HG02588 (cell line): ENCODE measurements around the gene COL6A3.

Experiments
- ATAC-seq: cut with Tn5 transposase; IDR thresholded peaks from one replicate; pipeline ENCODE4 v1.9.1; 2021; ENCODE audit warnings: mild to moderate bottlenecking, moderate library complexity; ENCODE audit not compliant: unreplicated experiment

The COL6A3 gene

GRCh38 chr2:237445611-237446337 is 31.8 kb upstream of the COL6A3 start:
- ATAC-seq: no peak

DNA sequence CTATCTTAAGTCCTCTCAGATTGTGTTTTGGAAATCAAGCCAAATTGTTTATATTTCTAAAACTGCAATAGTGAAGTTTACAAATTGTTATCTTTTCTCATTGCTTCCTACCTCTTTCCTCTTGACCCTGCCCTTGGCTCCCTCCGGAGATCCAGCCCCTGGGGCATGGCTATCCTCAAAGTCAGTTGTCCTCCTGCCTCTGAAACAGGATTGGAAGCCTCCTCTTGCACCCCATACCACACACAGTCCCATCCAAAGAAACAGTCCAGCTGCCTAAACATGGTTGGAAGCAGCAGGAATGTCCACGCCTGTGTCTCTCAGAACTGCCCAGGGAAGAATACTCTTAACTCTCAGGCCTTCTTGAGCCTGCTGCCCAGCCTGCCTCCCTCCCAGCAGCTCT is 30.1 kb upstream of the COL6A3 start:
- no peak for ATAC-seq

- no peak for ATAC-seq
Measured at GRCh38 chr2:237441605-237442274, 27.8 kb upstream of the COL6A3 start.

- ATAC-seq: no peak
Measured at GRCh38 chr2:237440819-237441281, 26.9 kb upstream of the COL6A3 start.

GRCh38 chr2:237438080-237438940 is 24.3 kb upstream of the COL6A3 start:
- ATAC-seq: no peak

DNA sequence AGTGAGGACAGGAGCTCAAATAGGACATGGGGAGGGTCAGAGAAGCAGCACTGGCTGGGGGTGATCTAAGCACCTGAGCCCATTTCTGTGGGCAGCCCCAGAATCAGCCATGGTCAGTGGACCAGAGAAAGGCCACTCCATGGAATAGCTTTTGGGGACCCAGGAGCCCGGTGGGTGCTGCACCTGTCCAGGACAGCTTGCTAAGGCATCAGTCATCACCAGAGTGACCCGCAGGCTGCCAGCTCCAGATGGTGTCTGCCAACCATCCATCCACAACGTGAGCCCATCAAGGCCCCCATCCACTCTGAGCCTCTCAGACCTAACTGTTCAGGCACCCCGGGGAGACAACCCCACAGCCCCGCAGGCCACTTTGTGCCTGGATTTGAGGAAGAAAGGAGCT is 23.6 kb upstream of the COL6A3 start:
- no peak for ATAC-seq

DNA sequence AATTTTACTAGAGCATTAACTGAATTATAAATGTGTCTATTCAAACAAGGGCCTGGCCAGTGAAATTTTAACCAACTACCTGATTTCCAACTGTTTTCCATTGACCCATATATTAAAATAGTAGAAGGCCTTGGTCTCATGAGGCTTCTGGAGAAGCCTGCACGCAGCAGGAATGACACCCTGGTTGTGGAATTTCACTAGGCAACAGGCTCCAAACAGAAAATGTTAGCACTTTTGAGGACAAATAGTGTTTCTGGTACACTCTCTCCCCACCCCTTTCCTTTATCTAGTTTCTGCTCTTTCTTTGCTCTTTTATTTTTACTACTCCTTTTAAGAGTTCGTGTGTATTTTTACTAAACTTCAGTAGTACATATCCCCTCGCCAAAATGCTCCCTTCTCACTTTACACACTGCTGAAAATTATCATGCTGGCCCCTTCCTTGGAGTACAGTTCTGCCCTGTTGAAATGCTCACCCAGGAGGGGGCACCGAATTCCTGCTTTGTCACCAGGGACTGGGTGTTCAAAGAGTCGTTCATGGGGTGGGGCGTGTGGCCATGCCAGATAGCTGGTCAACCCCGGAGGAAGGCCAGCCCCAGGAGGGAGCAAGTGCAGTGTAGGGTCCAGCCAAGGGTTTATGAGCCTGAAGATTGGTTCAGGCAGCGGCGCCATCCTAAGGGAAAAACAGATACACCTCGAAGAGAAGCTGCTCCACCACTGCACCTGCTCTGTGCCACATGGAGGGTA is 22.1 kb upstream of the COL6A3 start:
- ATAC-seq: no peak

DNA sequence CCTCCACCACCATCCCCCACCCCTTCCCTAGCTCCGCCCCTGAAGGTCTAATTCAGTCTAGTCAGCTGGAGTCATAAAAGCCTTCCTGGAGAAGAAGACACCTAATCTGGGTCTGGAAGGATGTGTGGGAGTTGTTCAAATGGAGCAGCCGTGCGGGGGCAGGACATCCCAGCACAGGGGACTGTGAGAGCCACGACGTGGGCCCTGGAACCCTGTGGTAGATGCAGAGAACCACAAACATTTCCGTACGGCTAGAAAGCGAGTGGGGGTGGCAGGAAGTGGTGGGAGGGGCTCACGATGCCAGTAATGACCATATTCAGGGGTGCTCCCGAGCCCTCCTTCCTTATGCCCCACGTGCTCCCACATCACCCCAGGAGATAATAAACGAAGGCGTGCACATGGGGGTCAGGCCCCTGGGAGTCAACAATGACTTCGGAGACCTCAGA is 20.9 kb upstream of the COL6A3 start:
- ATAC-seq: peak; percentile 61

GRCh38 chr2:237433920-237434676 is 20.1 kb upstream of the COL6A3 start:
- no peak for ATAC-seq

GRCh38 chr2:237432484-237433092 is 18.6 kb upstream of the COL6A3 start:
- ATAC-seq: no peak

DNA sequence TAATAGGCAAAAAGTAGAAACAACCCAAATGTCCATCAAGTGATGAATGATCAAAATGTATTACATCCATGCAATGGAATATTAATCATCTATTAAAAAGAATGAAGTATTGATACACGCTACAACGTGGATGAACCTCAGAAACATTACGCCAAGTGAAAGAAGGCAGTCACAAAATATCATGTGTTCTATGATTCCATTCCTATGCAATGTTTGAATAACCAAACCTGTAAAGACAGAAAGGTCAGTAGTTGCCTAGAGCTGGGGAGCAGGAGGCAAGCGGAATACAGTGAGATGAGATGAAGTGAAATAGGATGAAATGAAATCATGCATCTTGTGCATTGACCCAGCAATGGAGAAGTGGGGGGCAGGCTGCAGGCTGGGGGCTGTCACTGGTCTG is 17.9 kb upstream of the COL6A3 start:
- ATAC-seq: no peak

DNA sequence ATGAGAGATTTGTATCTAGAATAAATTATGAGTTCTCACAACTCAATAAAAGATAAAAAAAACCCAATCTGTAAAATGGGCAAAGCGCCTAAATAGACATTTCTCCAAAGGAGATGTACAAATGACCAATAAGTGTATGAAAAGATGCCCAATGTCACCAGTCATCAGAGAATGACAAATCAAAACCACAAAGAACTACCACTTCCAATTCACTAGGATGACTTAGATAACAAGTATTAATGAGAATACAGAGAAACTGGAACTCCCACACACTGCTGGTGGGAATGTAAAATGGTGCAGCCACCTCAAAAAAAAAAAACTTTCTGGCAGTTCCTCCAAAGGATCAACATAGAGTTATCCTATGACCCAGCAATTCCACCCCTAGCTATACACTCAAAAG is 17.4 kb upstream of the COL6A3 start:
- no peak for ATAC-seq

DNA sequence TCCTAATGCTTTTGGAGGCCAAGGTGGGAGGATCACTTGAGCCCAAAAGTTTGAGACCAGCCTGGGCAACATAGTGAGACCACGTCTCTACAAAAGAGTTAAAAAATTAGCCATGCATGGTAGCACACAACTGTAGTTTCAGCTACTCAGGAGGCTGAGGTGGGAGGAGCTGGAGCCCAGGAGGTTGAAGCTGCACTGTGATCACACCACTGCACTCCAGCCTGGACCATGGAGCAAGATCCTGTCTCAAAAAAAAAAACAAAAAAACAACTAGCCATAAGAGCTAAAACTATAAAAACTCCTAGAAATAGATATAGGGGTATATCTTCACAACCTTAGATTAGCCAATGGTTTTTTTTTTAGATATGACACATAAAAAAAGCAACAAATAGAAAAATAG is 16.9 kb upstream of the COL6A3 start:
- ATAC-seq: no peak

GRCh38 chr2:237429753-237430152 is 15.8 kb upstream of the COL6A3 start:
- no peak for ATAC-seq

DNA sequence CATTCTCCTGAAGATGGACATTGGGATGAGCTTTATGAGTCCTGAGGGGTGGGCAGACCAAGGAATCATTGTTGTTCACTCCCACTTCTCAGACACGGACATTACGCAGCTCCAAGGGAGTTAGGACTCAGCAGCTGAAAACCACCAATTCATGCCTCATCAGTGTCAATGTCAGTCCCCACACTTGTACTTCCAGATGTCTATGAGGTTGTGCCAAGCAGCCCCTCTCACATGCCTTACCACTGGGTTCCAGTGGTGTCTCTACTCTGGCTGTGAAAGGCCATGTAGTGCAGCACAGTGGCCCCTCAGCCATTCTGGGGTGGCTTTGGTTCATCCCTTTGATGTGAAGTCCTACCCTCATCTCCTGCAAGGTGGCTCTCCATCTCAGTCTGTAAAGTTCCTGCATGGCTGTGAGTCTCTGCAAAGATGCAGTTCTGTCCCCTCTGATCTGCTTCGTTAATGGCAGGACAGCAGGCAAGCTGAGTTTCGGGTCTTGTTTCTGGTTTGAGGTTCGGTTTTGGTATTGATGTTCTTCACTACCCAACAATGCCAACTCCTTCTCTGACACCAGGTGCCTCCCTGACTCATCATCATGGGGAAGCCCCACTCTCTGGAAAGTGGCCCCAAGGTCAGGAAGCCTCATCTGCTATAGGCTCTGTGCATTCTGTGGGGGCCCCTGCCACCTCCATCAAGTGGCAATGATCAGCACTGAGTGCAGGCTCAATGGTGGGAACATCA is 14.0 kb upstream of the COL6A3 start:
- ATAC-seq: peak; percentile 68

- no peak for ATAC-seq
Measured at GRCh38 chr2:237426517-237426916, 12.6 kb upstream of the COL6A3 start.

DNA sequence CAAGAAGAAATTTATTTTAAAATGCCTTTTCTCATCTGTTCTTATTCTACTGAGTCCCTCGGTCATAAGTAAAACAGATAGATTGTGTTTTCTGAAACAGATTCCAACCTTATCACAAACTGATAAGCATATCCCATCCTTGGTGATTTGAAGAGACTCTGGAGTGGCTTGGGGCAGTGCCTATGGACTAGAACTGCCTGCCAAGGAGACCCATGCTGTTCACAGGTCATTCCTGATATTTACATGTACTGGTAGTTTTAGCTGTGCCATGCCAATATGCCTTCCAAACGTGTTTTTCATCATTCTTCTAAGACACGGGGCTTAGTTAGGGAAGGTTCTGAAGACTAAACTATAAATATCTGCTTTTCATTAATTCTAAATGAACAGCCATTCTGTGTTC is 11.4 kb upstream of the COL6A3 start:
- no peak for ATAC-seq

GRCh38 chr2:237424544-237424943 is 10.6 kb upstream of the COL6A3 start:
- no peak for ATAC-seq

GRCh38 chr2:237423891-237424290 is 9.9 kb upstream of the COL6A3 start:
- no peak for ATAC-seq
